Smooth muscle cell (in vitro differentiated cells): Measurements from ENCODE around the gene SUSD4. TPM values are rescaled to one million over a fixed set of nuclear protein-coding genes. Genes with fewer than 3 reads are reported as not detected.

Experiments
- DNase-seq: peaks from one replicate; lab custom pipeline; 2025; ENCODE audit not compliant: unreplicated experiment; lab: John Stamatoyannopoulos, UW
- H2AFZ ChIP-seq: fragments of 200-600 bp; sonication (generic); 2 replicates; pipeline ENCODE4 v1.6.0; 2016; ENCODE audit warnings: antibody characterized with exemption, low read depth, mild to moderate bottlenecking
- H3F3A ChIP-seq: fragments of 200-600 bp; sonication (generic); 2 replicates; pipeline ENCODE4 v1.6.0; 2017; ENCODE audit warnings: antibody characterized with exemption, low read depth
- H3K27ac ChIP-seq: fragments of 200-600 bp; sonication (generic); 2 replicates; pipeline ENCODE4 v1.5.1; 2016; ENCODE audit warnings: low read depth, mild to moderate bottlenecking
- H3K27me3 ChIP-seq: fragments of 200-600 bp; sonication (generic); 2 replicates; pipeline ENCODE4 v1.6.1; 2016; ENCODE audit warnings: low read depth, mild to moderate bottlenecking
- H3K36me3 ChIP-seq: fragments of 200-600 bp; sonication (generic); 2 replicates; pipeline ENCODE4 v1.5.1; 2016; ENCODE audit warnings: low read depth
- H3K4me1 ChIP-seq: fragments of 200-600 bp; sonication (generic); 2 replicates; pipeline ENCODE4 v1.5.1; 2016; ENCODE audit warnings: low read depth
- H3K4me2 ChIP-seq: fragments of 200-600 bp; sonication (generic); 2 replicates; pipeline ENCODE4 v1.6.0; 2016; ENCODE audit warnings: mild to moderate bottlenecking
- H3K4me3 ChIP-seq: fragments of 200-600 bp; sonication (generic); 2 replicates; pipeline ENCODE4 v1.5.1; 2016; ENCODE audit warnings: mild to moderate bottlenecking
- H3K79me2 ChIP-seq: fragments of 200-600 bp; sonication (generic); 2 replicates; pipeline ENCODE4 v1.6.0; 2016; ENCODE audit warnings: low read depth, mild to moderate bottlenecking
- H3K9ac ChIP-seq: fragments of 200-600 bp; sonication (generic); 2 replicates; pipeline ENCODE4 v1.6.0; 2016; ENCODE audit warnings: low read depth
- H3K9me3 ChIP-seq: fragments of 200-600 bp; sonication (generic); replicated peaks from 2 replicates; pipeline ENCODE4 v1.5.1; 2016; ENCODE audit warnings: low read depth
- H4K20me1 ChIP-seq: fragments of 200-600 bp; sonication (generic); 2 replicates; pipeline ENCODE4 v1.6.0; 2016; ENCODE audit warnings: low read depth
- CTCF ChIP-seq: fragments of 200-600 bp; sonication (generic); IDR thresholded peaks from 2 replicates; pipeline ENCODE4 v1.5.1; 2017; ENCODE audit warnings: borderline replicate concordance, mild to moderate bottlenecking, antibody characterized with exemption; ENCODE audit not compliant: insufficient read depth, poor library complexity, severe bottlenecking
- whole genome bisulfite sequencing: methylation state at CpG from one replicate; pipeline ENCODE4 v1.1.7; 2016; ENCODE audit warnings: low lambda C conversion rate; 5-methylcytosine and 5-hydroxymethylcytosine counted together
- polyA plus RNA-seq: library from polyadenylated mRNA; unstranded; fragments of >200 nt; fragmentation: Nextera tagmentation; extraction: Ambion mirVana; gene quantifications from 2 replicates; pipeline ENCODE4 v1.2.1, GENCODE V29; 2016
- total RNA-seq: library from RNA; depleted of rRNA; stranded (reverse); fragments of >200 nt; gene quantifications from 2 replicates; pipeline ENCODE4 v1.2.3, GENCODE V29; 2014

SUSD4 gene
- total and polyA plus RNA-seq, 2 experiments from 2014 or later, result 4.5 to 5.1 TPM

- WGBS, result 62% methylated on average over 2 of the region's 2 CpGs
Measured at GRCh38 chr1:223323491-223324484, 40.2 kb downstream of the SUSD4 start.

GRCh38 chr1:223322868-223323267, 41.1 kb downstream of the SUSD4 start:
- H3F3A ChIP-seq, result no peaks in the 10 kb centered on the region
- H3K9me3 ChIP-seq, result no peaks in the 10 kb centered on the region
- no peak for DNase-seq
- H3K79me2 ChIP-seq, result no peaks in the 10 kb centered on the region
- no peak overlapping the region for H2AFZ ChIP-seq
- no peak overlapping the region for H3K27ac ChIP-seq
- H4K20me1 ChIP-seq, result no peaks in the 10 kb centered on the region
- H3K36me3 ChIP-seq, result no peaks in the 10 kb centered on the region
- no peak overlapping the region for H3K9ac ChIP-seq
- H3K27me3 ChIP-seq, result no peaks in the 10 kb centered on the region
- 93% methylated on average over 3 of the region's 3 CpGs for WGBS
- no peak overlapping the region for H3K4me2 ChIP-seq
- peaks cover 14% of the 10 kb centered on the region for H3K4me1 ChIP-seq
- H3K4me3 ChIP-seq, result no peak overlapping the region
- no peak for TF ChIP-seq CTCF

More at GRCh38 chr1:223323491-223324484, 40.2 kb downstream of the SUSD4 start:
- no peak for TF ChIP-seq CTCF
- Histone ChIP-seq H3K4me2 (no peak overlapping the region), H3K36me3 (no peaks in the 10 kb centered on the region), H3K9ac (no peak overlapping the region), H3K9me3 (no peaks in the 10 kb centered on the region), H3K27ac (no peak overlapping the region), H2AFZ (no peak overlapping the region), H3K27me3 (no peaks in the 10 kb centered on the region), H3K79me2 (no peaks in the 10 kb centered on the region), H3K4me1 (peaks cover 14% of the 10 kb centered on the region), H3F3A (no peaks in the 10 kb centered on the region), H3K4me3 (no peak overlapping the region), H4K20me1 (no peaks in the 10 kb centered on the region)
- DNase-seq, result no peak

GRCh38 chr1:223320959-223321358, 43.0 kb downstream of the SUSD4 start:
- 86% methylated on average over 6 of the region's 6 CpGs for WGBS
- Histone ChIP-seq H3K36me3 (no peaks in the 10 kb centered on the region), H3K9me3 (no peaks in the 10 kb centered on the region)

More at GRCh38 chr1:223320959-223321358, 43.0 kb downstream of the SUSD4 start:
- no peaks in the 10 kb centered on the region for H3K79me2 ChIP-seq
- H2AFZ ChIP-seq, result no peak overlapping the region
- no peaks in the 10 kb centered on the region for H3K27me3 ChIP-seq
- no peak overlapping the region for H3K4me3 ChIP-seq
- H3K9ac ChIP-seq, result no peak overlapping the region
- H3K27ac ChIP-seq, result no peak overlapping the region
- no peaks in the 10 kb centered on the region for H4K20me1 ChIP-seq
- no peak for TF ChIP-seq CTCF
- peaks cover 14% of the 10 kb centered on the region for H3K4me1 ChIP-seq
- H3K4me2 ChIP-seq, result no peak overlapping the region
- no peaks in the 10 kb centered on the region for H3F3A ChIP-seq
- no peak for DNase-seq
